A549 (cell line): ENCODE results near the gene ARSD. TPM values are rescaled to one million over a fixed set of nuclear protein-coding genes. Genes with fewer than 3 reads are reported as not detected.
A peak's percentile ranks its signal among the peaks of the same experiment; 100 is the strongest.

Experiments
- ATAC-seq, 2 experiments: fragments of 200-7000 bp in 1 of 2; fragments of >200 bp in 1 of 2; cut with Nextera tagmentation in 1 of 2; cut with Tn5 transposase in 1 of 2; 3 replicates each; pipeline versions ENCODE4 v1.8.0 to v1.9.1; 2018 to 2020; ENCODE audit warnings: mild to moderate bottlenecking in 1 of 2, moderate library complexity in 1 of 2
- CTCF ChIA-PET: fragments of 300-600 bp; sonication (Branson Sonifier 250); formaldehyde crosslinking; extraction: SDS; loops from one replicate; lab custom pipeline; 2021; ENCODE audit warnings: antibody characterized with exemption, inconsistent platforms; lab: Yijun Ruan, JAX
- POLR2A ChIA-PET: fragments of 350-600 bp; formaldehyde crosslinking; extraction: SDS; loops from one replicate; lab custom pipeline; 2021; ENCODE audit warnings: antibody characterized with exemption, inconsistent platforms; lab: Yijun Ruan, JAX
- DNase-seq, 2 experiments: peaks; one replicate each; pipeline versions ENCODE4 v3.0.0 to v3.0.0-alpha.2; 2011 to 2016; ENCODE audit warnings: low read depth in 1 of 2, low spot score in 1 of 2
- FAIRE-seq: peaks from 2 replicates; lab custom pipeline; 2011; peaks lifted over from hg19 to GRCh38; lab: Jason Lieb, UNC
- H3K27ac ChIP-seq, 2 experiments: fragments of >200 bp; sonication (Bioruptor Twin); formaldehyde crosslinking; 3 replicates each; pipeline ENCODE4 v1.5.1; 2016 to 2017
- H3K4me1 ChIP-seq: fragments of >200 bp; sonication (Bioruptor Twin); formaldehyde crosslinking; 3 replicates; pipeline ENCODE4 v1.6.1; 2016
- H3K4me2 ChIP-seq: fragments of >200 bp; sonication (Bioruptor Twin); formaldehyde crosslinking; 3 replicates; pipeline ENCODE4 v1.6.1; 2016
- H3K4me3 ChIP-seq: fragments of >200 bp; sonication (Bioruptor Twin); formaldehyde crosslinking; 3 replicates; pipeline ENCODE4 v1.5.1; 2016
- H3K9me3 ChIP-seq: fragments of >200 bp; sonication (Bioruptor Twin); formaldehyde crosslinking; 3 replicates; pipeline ENCODE4 v1.6.1; 2016
- CTCF ChIP-seq: fragments of >200 bp; sonication (Bioruptor Twin); formaldehyde crosslinking; IDR thresholded peaks from 3 replicates; pipeline ENCODE4 v1.5.1; 2016
- EHF ChIP-seq: fragments of 250-450 bp; sonication (Bioruptor Pico); IDR thresholded peaks from 2 replicates; pipeline ENCODE4 v1.5.0; 2020; ENCODE audit warnings: mild to moderate bottlenecking
- FOSB ChIP-seq: fragments of 250-450 bp; sonication (Bioruptor Pico); IDR thresholded peaks from 2 replicates; pipeline ENCODE4 v1.5.0; 2020; ENCODE audit warnings: mild to moderate bottlenecking, moderate library complexity
- GATA3 ChIP-seq: IDR thresholded peaks from 2 replicates; pipeline ENCODE4 v1.6.1; 2012; ENCODE audit warnings: borderline replicate concordance
- HOXA7 ChIP-seq: fragments of 250-450 bp; sonication (Bioruptor Pico); IDR thresholded peaks from 2 replicates; pipeline ENCODE4 v1.5.0; 2020; ENCODE audit warnings: mild to moderate bottlenecking, moderate library complexity
- JUN ChIP-seq, 2 experiments: fragments of >200 bp; sonication (Bioruptor Twin); formaldehyde crosslinking; IDR thresholded peaks; 2 replicates in 1 of 2; 3 replicates in 1 of 2; pipeline ENCODE4 v1.6.1; 2016 to 2017
- MAX ChIP-seq: IDR thresholded peaks from 2 replicates; pipeline ENCODE4 v1.6.1; 2012
- MAZ ChIP-seq: fragments of 150-350 bp; IDR thresholded peaks from 2 replicates; pipeline ENCODE4 v1.6.1; 2014; ENCODE audit warnings: antibody characterized with exemption, low read depth, low read length, borderline replicate concordance
- PBX3 ChIP-seq: IDR thresholded peaks from 2 replicates; pipeline ENCODE4 v1.6.1; 2012
- PHF8 ChIP-seq: fragments of 200-600 bp; sonication (generic); IDR thresholded peaks from 2 replicates; pipeline ENCODE4 v1.6.1; 2016; ENCODE audit warnings: low read depth, mild to moderate bottlenecking, antibody characterized with exemption, moderate library complexity, borderline replicate concordance
- POLR2A ChIP-seq: IDR thresholded peaks from 2 replicates; pipeline ENCODE4 v1.6.1; 2012; ENCODE audit warnings: mild to moderate bottlenecking, low read length
- RARB ChIP-seq: fragments of 250-450 bp; sonication (Bioruptor Pico); IDR thresholded peaks from 2 replicates; pipeline ENCODE4 v1.8.0; 2021; ENCODE audit warnings: mild to moderate bottlenecking, moderate library complexity
- REST ChIP-seq: fragments of 200-600 bp; sonication (generic); IDR thresholded peaks from 2 replicates; pipeline ENCODE4 v1.6.1; 2016; ENCODE audit warnings: antibody characterized with exemption, mild to moderate bottlenecking, moderate library complexity
- TFCP2L1 ChIP-seq: fragments of 250-450 bp; sonication (Bioruptor Pico); IDR thresholded peaks from 2 replicates; pipeline ENCODE4 v1.5.0; 2021; ENCODE audit warnings: mild to moderate bottlenecking
- TP53 ChIP-seq: fragments of 250-450 bp; sonication (Bioruptor Pico); IDR thresholded peaks from 2 replicates; pipeline ENCODE4 v1.5.0; 2021; ENCODE audit warnings: mild to moderate bottlenecking, moderate library complexity
- USF2 ChIP-seq: fragments of 450-650 bp; IDR thresholded peaks from 2 replicates; pipeline ENCODE4 v1.6.1; 2014; ENCODE audit warnings: antibody characterized with exemption
- ZFP36 ChIP-seq: fragments of 450-650 bp; IDR thresholded peaks from 2 replicates; pipeline ENCODE4 v1.6.1; 2014; ENCODE audit warnings: borderline replicate concordance; ENCODE audit not compliant: partially characterized antibody
- WGBS: methylation state at CpG from one replicate; pipeline ENCODE4 v1.1.6; 2017; ENCODE audit errors: missing lambda C conversion rate; 5-methylcytosine and 5-hydroxymethylcytosine counted together
- polyA minus RNA-seq: library from RNA; depleted of rRNA, polyadenylated mRNA; stranded (reverse); fragments of >200 nt; gene quantifications from 2 replicates; pipeline ENCODE4 v1.2.3, GENCODE V29; 2011; rRNA and poly(A)+ RNA removed
- polyA plus RNA-seq, 4 experiments: library from polyadenylated mRNA; depleted of rRNA in 3 of 4; stranded (reverse); fragments of >200 nt; fragmentation: RNase III in 1 of 4; extraction: RNeasy Plus Mini Kit Qiagen cat#74134 plus additional on column Dnase treatment in 1 of 4; gene quantifications; 2 replicates in 3 of 4; 3 replicates in 1 of 4; pipeline ENCODE4 v1.2.3, GENCODE V29; 2011 to 2017

Gene ARSD
- polyA plus RNA-seq (2011; rRNA removed) (17.4 and 22.0 TPM in 2 replicates), polyA plus RNA-seq (2017; fragmentation: RNase III; extraction: RNeasy Plus Mini Kit Qiagen cat#74134 plus additional on column Dnase treatment) (9.2 to 11.2 TPM (median 9.9 TPM) in 3 replicates), polyA minus RNA-seq (24.6 and 25.8 TPM in 2 replicates)
- 3.9 and 5.4 TPM in 2 replicates for polyA plus RNA-seq (2012; cell fraction: cytosol; rRNA removed)
- polyA plus RNA-seq (2012; cell fraction: nucleus; rRNA removed) = 8.4 and 8.5 TPM in 2 replicates

- ATAC-seq = peak; percentile 88 to 92
- ChIA-PET POLR2A (interaction anchor here (0.5 to 2.0 kb wide), 12 partner anchors 15 to 860 kb away, joined by 3 to 26 read pairs (median 4); a partner anchor contains a TSS), CTCF (interaction anchor here (0.6 to 1.5 kb wide), 2 partner anchors 12 to 28 kb away, joined by 3 to 4 read pairs; no protein-coding TSS in a partner anchor)
- FAIRE-seq = no peak
- Histone ChIP-seq H3K4me1 (peaks cover 7% of the 10 kb centered on the region; the same call in 2 of the 3 replicates), H3K27ac (peak within 1 kb of the TSS; percentile 100), H3K9me3 (peaks cover 6% of the 10 kb centered on the region; the same call in 1 of the 3 replicates), H3K4me3 (peak within 1 kb of the TSS; percentile 94), H3K4me2 (peak within 1 kb of the TSS; percentile 76)
- peak; percentile 17; the same call in 1 of the 2 replicates for TF ChIP-seq REST
- peak; percentile 9; the same call in 1 of the 2 replicates for TF ChIP-seq MAX
- TF ChIP-seq CTCF = no peak
- peak; percentile 65 for TF ChIP-seq POLR2A
- 0 out of 2 replicates have a peak, but pooled peaks have one; percentile 21 for TF ChIP-seq PBX3
- TF ChIP-seq GATA3 = no peak; the same call in 1 of the 2 replicates
- no peak for TF ChIP-seq ZFP36
- peak; percentile 90; the same call in 1 of the 2 replicates for TF ChIP-seq TFCP2L1 (CRISPR knock-in tag)
- 0 out of 2 replicates have a peak, but pooled peaks have one; percentile 9 for TF ChIP-seq MAZ
- peak; percentile 89 to 92; a peak in 4 of 5 replicates for TF ChIP-seq JUN (IDR thresholded peaks at IDR 0.05)
- TF ChIP-seq EHF = peak; percentile 52; the same call in 1 of the 2 replicates
- peak; percentile 92 for TF ChIP-seq PHF8
- peak; percentile 89 for TF ChIP-seq FOSB (CRISPR knock-in tag)
- TF ChIP-seq HOXA7 (CRISPR knock-in tag) = peak; percentile 87; the same call in 1 of the 2 replicates
- peak; percentile 55; the same call in 1 of the 2 replicates for TF ChIP-seq RARB (CRISPR knock-in tag)
- no peak for TF ChIP-seq USF2
- TF ChIP-seq TP53 (CRISPR knock-in tag) = peak; percentile 86
- DNase-seq = peak; percentile 73 to 97
- under 1% methylated on average over 27 of the region's 84 CpGs for WGBS
Observed at GRCh38 chrX:2928583-2929434, at the start of gene ARSD. TSS of gene ARSD (minus strand) at chrX:2929339. CDS start at chrX:2929275, 64 bp downstream.
